Measurements from ENCODE around the gene HNRNPLL. TPM values are rescaled to one million over a fixed set of nuclear protein-coding genes. Genes with fewer than 3 reads are reported as not detected.

Gene HNRNPLL
- total RNA-seq, 1 donor from 2014 or later, result 67.7 TPM

GRCh38 chr2:38580115-38580636 is 22.6 kb downstream of the HNRNPLL start:
- H3K36me3 Mint-ChIP-seq (ENCODE audit: low read depth), result peaks cover 73% of the 10 kb centered on the region
- no peaks in the 10 kb centered on the region for H3K9me3 Mint-ChIP-seq
- H3K4me3 Mint-ChIP-seq (ENCODE audit: low read depth), result no peak overlapping the region
- DNase-seq (ENCODE audit: low spot score), result no peak
- no peaks in the 10 kb centered on the region for H3K27me3 Mint-ChIP-seq (ENCODE audit: low read depth)
- intact Hi-C loops (cut with micrococcal nuclease), result loop anchor here (2.0 to 5.0 kb wide), 3 partner anchors 143 to 263 kb away; no protein-coding TSS in a partner anchor
- no peak overlapping the region for H3K27ac Mint-ChIP-seq
- H3K4me1 Mint-ChIP-seq (ENCODE audit: low read depth), result peaks cover 46% of the 10 kb centered on the region

- no peak for DNase-seq (ENCODE audit: low spot score)
- Mint-ChIP-seq H3K27ac (peak overlapping the region; percentile 3), H3K4me3 (ENCODE audit: low read depth) (no peak overlapping the region), H3K36me3 (ENCODE audit: low read depth) (peaks cover 75% of the 10 kb centered on the region), H3K9me3 (no peaks in the 10 kb centered on the region), H3K4me1 (ENCODE audit: low read depth) (peaks cover 56% of the 10 kb centered on the region), H3K27me3 (ENCODE audit: low read depth) (no peaks in the 10 kb centered on the region)
- intact Hi-C loops (cut with micrococcal nuclease), result loop anchor here (2.0 kb wide), 1 partner anchor 36 kb away; no protein-coding TSS in a partner anchor
Observed at GRCh38 chr2:38578832-38579231, 23.9 kb downstream of the HNRNPLL start.

DNA sequence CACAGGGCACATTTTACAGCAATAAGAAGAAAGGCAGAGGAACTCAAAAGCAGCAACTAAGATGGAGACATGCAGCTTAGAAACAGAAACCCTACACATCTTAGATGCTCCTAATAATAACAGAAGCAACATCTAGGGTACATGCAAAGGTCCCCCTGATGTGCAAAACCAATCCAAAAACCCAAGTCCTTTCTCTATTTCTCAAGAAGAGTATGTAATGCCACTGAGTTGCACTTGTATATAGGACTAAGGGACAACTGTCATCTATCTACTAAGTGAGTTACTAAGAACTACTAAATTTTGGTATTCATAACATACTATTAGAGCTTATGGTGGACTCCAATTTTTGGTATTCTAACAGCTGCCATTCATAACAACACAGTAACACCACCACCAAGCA is 28.4 kb downstream of the HNRNPLL start:
- Mint-ChIP-seq H3K27me3 (ENCODE audit: low read depth) (no peaks in the 10 kb centered on the region), H3K9me3 (no peaks in the 10 kb centered on the region), H3K27ac (peak overlapping the region; percentile 55), H3K36me3 (ENCODE audit: low read depth) (peaks cover 80% of the 10 kb centered on the region), H3K4me3 (ENCODE audit: low read depth) (no peak overlapping the region), H3K4me1 (ENCODE audit: low read depth) (peaks cover 52% of the 10 kb centered on the region)
- no peak for DNase-seq (ENCODE audit: low spot score)
- intact Hi-C loops (cut with micrococcal nuclease), result no loop called here

DNA sequence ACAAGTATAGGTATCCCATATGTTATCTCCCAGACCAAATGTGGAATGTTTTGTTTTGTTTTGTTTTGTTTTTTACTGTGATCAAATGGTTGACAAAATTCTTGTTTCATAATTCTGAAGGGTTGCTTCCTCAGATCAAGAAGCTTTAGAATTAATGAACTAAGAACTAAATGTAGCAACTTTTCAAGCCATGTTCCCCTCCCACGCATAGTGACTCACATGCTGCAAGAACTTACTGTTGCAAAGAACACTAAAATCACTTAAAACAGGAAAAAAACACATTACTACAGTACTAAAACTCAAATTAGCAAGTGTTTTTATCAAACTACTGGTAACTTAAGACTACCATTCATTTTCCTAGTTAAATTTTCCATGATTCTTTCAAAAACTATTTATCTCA is 30.6 kb downstream of the HNRNPLL start:
- H3K4me3 Mint-ChIP-seq (ENCODE audit: low read depth), result no peak overlapping the region
- peaks cover 48% of the 10 kb centered on the region for H3K4me1 Mint-ChIP-seq (ENCODE audit: low read depth)
- no peaks in the 10 kb centered on the region for H3K27me3 Mint-ChIP-seq (ENCODE audit: low read depth)
- H3K27ac Mint-ChIP-seq, result peak overlapping the region; percentile 78
- peaks cover 84% of the 10 kb centered on the region for H3K36me3 Mint-ChIP-seq (ENCODE audit: low read depth)
- DNase-seq (ENCODE audit: low spot score), result no peak
- H3K9me3 Mint-ChIP-seq, result no peaks in the 10 kb centered on the region
- intact Hi-C loops (cut with micrococcal nuclease), result no loop called here

DNA sequence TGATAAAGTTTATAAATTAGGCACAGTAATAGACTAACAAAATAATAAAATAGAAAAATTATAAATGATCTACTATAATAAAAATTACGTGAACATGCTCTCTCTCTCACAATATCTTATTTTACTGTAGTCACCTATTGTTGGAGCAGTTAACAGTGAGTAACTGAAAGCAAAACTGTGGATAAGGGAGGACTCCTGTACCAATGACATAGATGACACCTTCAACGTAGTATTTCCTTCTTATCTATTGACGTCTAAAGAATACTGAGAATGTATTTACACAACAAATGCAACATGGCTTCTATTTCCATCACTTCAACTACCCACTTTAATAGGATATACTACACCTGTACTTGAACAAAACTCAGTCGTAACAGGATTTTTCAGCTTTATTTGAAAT is 31.5 kb downstream of the HNRNPLL start:
- no peak overlapping the region for H3K27ac Mint-ChIP-seq
- H3K36me3 Mint-ChIP-seq (ENCODE audit: low read depth), result peaks cover 82% of the 10 kb centered on the region
- H3K9me3 Mint-ChIP-seq, result no peaks in the 10 kb centered on the region
- intact Hi-C loops (cut with micrococcal nuclease), result loop anchor here (2.0 kb wide), 1 partner anchor 18 kb away; no protein-coding TSS in a partner anchor
- H3K4me1 Mint-ChIP-seq (ENCODE audit: low read depth), result peaks cover 44% of the 10 kb centered on the region
- no peak for DNase-seq (ENCODE audit: low spot score)
- no peak overlapping the region for H3K4me3 Mint-ChIP-seq (ENCODE audit: low read depth)
- H3K27me3 Mint-ChIP-seq (ENCODE audit: low read depth), result no peaks in the 10 kb centered on the region

GRCh38 chr2:38568724-38569436 is 33.8 kb downstream of the HNRNPLL start:
- no peak for DNase-seq (ENCODE audit: low spot score)
- no peaks in the 10 kb centered on the region for H3K9me3 Mint-ChIP-seq

GRCh38 chr2:38565333-38565732 is 37.4 kb downstream of the HNRNPLL start:
- intact Hi-C loops (cut with micrococcal nuclease), result no loop called here
- H3K9me3 Mint-ChIP-seq, result no peaks in the 10 kb centered on the region
- no peak overlapping the region for H3K4me3 Mint-ChIP-seq (ENCODE audit: low read depth)
- no peak overlapping the region for H3K27ac Mint-ChIP-seq
- peaks cover 66% of the 10 kb centered on the region for H3K36me3 Mint-ChIP-seq (ENCODE audit: low read depth)
- DNase-seq (ENCODE audit: low spot score), result no peak
- peaks cover 6% of the 10 kb centered on the region for H3K4me1 Mint-ChIP-seq (ENCODE audit: low read depth)
- no peaks in the 10 kb centered on the region for H3K27me3 Mint-ChIP-seq (ENCODE audit: low read depth)

More at GRCh38 chr2:38568724-38569436, 33.8 kb downstream of the HNRNPLL start:
- Mint-ChIP-seq H3K4me1 (ENCODE audit: low read depth) (peaks cover 25% of the 10 kb centered on the region), H3K36me3 (ENCODE audit: low read depth) (peaks cover 79% of the 10 kb centered on the region), H3K27me3 (ENCODE audit: low read depth) (no peaks in the 10 kb centered on the region), H3K4me3 (ENCODE audit: low read depth) (no peak overlapping the region), H3K27ac (no peak overlapping the region)
- intact Hi-C loops (cut with micrococcal nuclease), result no loop called here

DNA sequence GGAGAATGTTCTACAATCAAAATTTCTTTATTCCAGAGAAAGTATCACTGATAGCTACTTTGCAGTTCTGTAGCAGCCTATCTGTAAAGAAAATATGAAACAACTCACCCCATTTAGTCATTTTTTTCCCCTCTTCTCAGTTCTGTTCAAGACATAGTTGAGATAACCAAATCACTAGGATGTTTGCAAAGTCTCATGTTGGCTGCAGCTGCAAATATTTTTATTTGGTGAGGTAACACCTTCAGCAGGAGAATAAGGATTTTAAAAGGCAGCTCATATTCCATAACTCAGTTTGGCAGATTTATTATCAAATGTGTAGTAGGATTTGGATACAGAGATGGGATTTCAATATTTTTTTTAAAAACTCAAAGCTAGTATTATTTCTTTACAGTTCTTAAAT is 41.0 kb downstream of the HNRNPLL start:
- peaks cover 1% of the 10 kb centered on the region for H3K4me1 Mint-ChIP-seq (ENCODE audit: low read depth)
- peak overlapping the region; percentile 27 for H3K27ac Mint-ChIP-seq
- peaks cover 50% of the 10 kb centered on the region for H3K36me3 Mint-ChIP-seq (ENCODE audit: low read depth)
- DNase-seq (ENCODE audit: low spot score), result no peak
- H3K4me3 Mint-ChIP-seq (ENCODE audit: low read depth), result no peak overlapping the region
- no peaks in the 10 kb centered on the region for H3K9me3 Mint-ChIP-seq
- no peaks in the 10 kb centered on the region for H3K27me3 Mint-ChIP-seq (ENCODE audit: low read depth)
- intact Hi-C loops (cut with micrococcal nuclease), result no loop called here

- no peaks in the 10 kb centered on the region for H3K27me3 Mint-ChIP-seq (ENCODE audit: low read depth)
- H3K4me1 Mint-ChIP-seq (ENCODE audit: low read depth), result peaks cover 6% of the 10 kb centered on the region
- no peak overlapping the region for H3K27ac Mint-ChIP-seq
- no peak for DNase-seq (ENCODE audit: low spot score)
- H3K9me3 Mint-ChIP-seq, result no peaks in the 10 kb centered on the region
- intact Hi-C loops (cut with micrococcal nuclease), result no loop called here
- no peak overlapping the region for H3K4me3 Mint-ChIP-seq (ENCODE audit: low read depth)
- H3K36me3 Mint-ChIP-seq (ENCODE audit: low read depth), result peaks cover 43% of the 10 kb centered on the region
Observed at GRCh38 chr2:38560092-38560491, 42.6 kb downstream of the HNRNPLL start.

DNA sequence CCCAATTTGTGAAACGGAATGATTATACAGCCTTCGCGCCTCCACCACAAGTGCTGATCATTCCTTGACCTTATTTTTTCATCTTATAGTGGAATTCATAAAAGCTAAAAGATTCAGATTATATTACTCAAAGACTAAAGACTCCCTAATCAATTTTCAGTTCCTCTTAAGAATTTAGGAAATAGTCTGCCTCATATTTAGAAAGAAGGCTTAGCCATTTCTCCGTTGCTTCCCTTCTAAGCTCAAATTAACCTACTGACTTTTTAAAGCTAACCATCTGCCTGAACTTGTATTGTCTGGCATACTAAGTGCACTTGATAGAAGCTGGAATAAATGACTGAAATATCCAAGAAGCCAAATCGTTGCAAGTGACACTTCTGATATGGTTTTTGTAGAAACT is 44.7 kb downstream of the HNRNPLL start:
- H3K27me3 Mint-ChIP-seq (ENCODE audit: low read depth), result no peaks in the 10 kb centered on the region
- no peaks in the 10 kb centered on the region for H3K9me3 Mint-ChIP-seq
- H3K4me1 Mint-ChIP-seq (ENCODE audit: low read depth), result peaks cover 8% of the 10 kb centered on the region
- peaks cover 39% of the 10 kb centered on the region for H3K36me3 Mint-ChIP-seq (ENCODE audit: low read depth)
- no peak for DNase-seq (ENCODE audit: low spot score)
- H3K4me3 Mint-ChIP-seq (ENCODE audit: low read depth), result no peak overlapping the region
- intact Hi-C loops (cut with micrococcal nuclease), result no loop called here
- H3K27ac Mint-ChIP-seq, result no peak overlapping the region

- Mint-ChIP-seq H3K36me3 (ENCODE audit: low read depth) (peaks cover 40% of the 10 kb centered on the region), H3K27ac (no peak overlapping the region), H3K9me3 (no peaks in the 10 kb centered on the region), H3K4me1 (ENCODE audit: low read depth) (peaks cover 14% of the 10 kb centered on the region), H3K4me3 (ENCODE audit: low read depth) (no peak overlapping the region), H3K27me3 (ENCODE audit: low read depth) (no peaks in the 10 kb centered on the region)
- no peak for DNase-seq (ENCODE audit: low spot score)
- intact Hi-C loops (cut with micrococcal nuclease), result no loop called here
Observed at GRCh38 chr2:38557217-38557616, 45.5 kb downstream of the HNRNPLL start.

GRCh38 chr2:38556006-38556801 is 46.5 kb downstream of the HNRNPLL start:
- intact Hi-C loops (cut with micrococcal nuclease), result no loop called here
- peaks cover 23% of the 10 kb centered on the region for H3K4me1 Mint-ChIP-seq (ENCODE audit: low read depth)

More at GRCh38 chr2:38556006-38556801, 46.5 kb downstream of the HNRNPLL start:
- no peak for DNase-seq (ENCODE audit: low spot score)
- H3K27ac Mint-ChIP-seq, result no peak overlapping the region
- no peak overlapping the region for H3K4me3 Mint-ChIP-seq (ENCODE audit: low read depth)
- H3K36me3 Mint-ChIP-seq (ENCODE audit: low read depth), result peaks cover 35% of the 10 kb centered on the region
- no peaks in the 10 kb centered on the region for H3K9me3 Mint-ChIP-seq
- H3K27me3 Mint-ChIP-seq (ENCODE audit: low read depth), result no peaks in the 10 kb centered on the region
